Psoas muscle (tissue), 8 donors: ENCODE measurements around the gene CLASRP. TPM values are rescaled to one million over a fixed set of nuclear protein-coding genes. Genes with fewer than 3 reads are reported as not detected.
"Not testable (repeated sequence)": the region's sequence is repeated elsewhere in the genome, so short reads cannot be mapped to it uniquely, and the experiment has no call there.

ENCODE experiments used
- ATAC-seq, 4 donors: fragments of 200-7000 bp; cut with Tn5 transposase; one replicate each; pipeline ENCODE4 v1.9.1; 2020; ENCODE audit warnings: moderate library complexity in 3 of 4, mild to moderate bottlenecking in 2 of 4
- DNase-seq, 2 donors: peaks; one replicate each; pipeline ENCODE4 v3.0.0-alpha.2; 2020
- H3K27ac ChIP-seq: fragments of 200-600 bp; one replicate; pipeline ENCODE4 v1.8.0; 2022
- H3K27me3 ChIP-seq, 3 donors: fragments of 200-600 bp in 1 of 3; one replicate each; pipeline versions ENCODE4 v1.6.1 to v1.8.0; 2013 to 2022; ENCODE audit warnings: low read length in 2 of 3, mild to moderate bottlenecking in 2 of 3, moderate library complexity in 1 of 3; ENCODE audit not compliant: insufficient read depth in 3 of 3
- H3K36me3 ChIP-seq, 2 donors: fragments of 200-600 bp in 1 of 2; one replicate each; pipeline versions ENCODE4 v1.6.1 to v1.8.0; 2013 to 2022; ENCODE audit warnings: low read depth in 1 of 2, mild to moderate bottlenecking in 1 of 2, moderate library complexity in 1 of 2; ENCODE audit not compliant: insufficient read depth in 1 of 2
- H3K4me1 ChIP-seq: fragments of 200-600 bp; one replicate; pipeline ENCODE4 v1.8.0; 2022
- H3K4me3 ChIP-seq: fragments of 200-600 bp; one replicate; pipeline ENCODE4 v1.8.0; 2022; ENCODE audit warnings: mild to moderate bottlenecking
- H3K9me3 ChIP-seq: fragments of 200-600 bp; one replicate; pipeline ENCODE4 v1.8.0; 2022
- WGBS, 3 donors: extraction: QIAGEN DNeasy Blood & Tissue Kit; methylation state at CpG; one replicate each; pipeline versions ENCODE4 v1.1.6 to v1.1.7; 2013; 5-methylcytosine and 5-hydroxymethylcytosine counted together
- intact Hi-C, 2 donors: fragments of 100-400 bp; cut with DNase I; formaldehyde crosslinking; loops; one replicate each; pipeline versions ENCODE4 v1.11.0 to v1.14.2; 2022
- polyA plus RNA-seq, 3 donors: library from polyadenylated mRNA; stranded (reverse); fragments of 200-250 nt; gene quantifications; one replicate each; pipeline ENCODE4 v1.2.3, GENCODE V29; 2013
- total RNA-seq, 4 donors: library from RNA; stranded (reverse); fragmentation: NEBNext Ultra II Directional in 2 of 4; extraction: Animal tissue kit (Norgen Biotek cat#: 25700) in 2 of 4; gene quantifications; one replicate each; pipeline versions ENCODE4 v1.2.1 to v1.2.4, GENCODE V29; 2021 to 2023
- TF ChIP-seq, protein P1 (sequence below): fragments of 200-600 bp; IDR thresholded peaks from one replicate; pipeline ENCODE4 v1.8.0; 2022; ENCODE audit warnings: antibody characterized with exemption
- donor health status: healthy with polysubstance abuse.
- donor health status: DM: no; HTN: no; CAD: no; lungs with moderate emphysema.
- donor health status: Bipolar disorder and iron deficiency.
- donor health status: healthy.
- donor health status: DM: yes; HTN: yes; CAD: no.
- donor health status: DM: no; HTN: no; CAD: no.
- donor health status: DM: no; HTN: no; CAD: no.
- donor health status: DM: yes; HTN: yes; CAD: no.

CLASRP gene
- total and polyA plus RNA-seq, 7 donors: 30.8 to 65.9 (median 37.4) TPM

DNA sequence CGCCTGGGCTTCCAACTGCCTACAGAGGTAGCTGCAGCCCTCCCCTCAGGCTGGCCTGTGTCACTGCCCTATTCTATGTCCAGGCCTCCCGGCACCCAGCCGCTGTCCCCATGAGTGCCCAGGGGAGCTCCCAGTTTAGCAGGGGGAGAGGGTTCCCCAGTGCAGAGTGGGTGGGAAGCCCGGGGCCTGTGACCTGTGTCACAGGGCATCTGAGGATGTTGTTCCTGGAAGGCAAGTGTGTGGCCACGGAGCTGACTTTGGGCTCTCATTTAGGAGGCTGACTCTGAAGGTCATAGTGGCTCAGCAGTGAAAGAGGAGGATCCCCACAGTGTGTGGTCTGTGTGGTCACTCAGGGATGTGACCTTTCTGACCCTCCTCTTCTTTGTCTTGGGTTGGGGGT is 79.3 kb downstream of the CLASRP start:
- peak overlapping the region; percentile 89 for H3K27ac ChIP-seq
- no peak overlapping the region for H3K4me3 ChIP-seq
- DNase-seq (no peak), ATAC-seq (peak in 2 of 4 donors; percentile 2 to 17)
- no peaks in the 10 kb centered on the region for H3K36me3 ChIP-seq
- H3K27me3 ChIP-seq: no peaks in the 10 kb centered on the region
- 49 to 62% (median 55%) methylated on average over 5 of the region's 5 CpGs for WGBS, 3 donors
- TF ChIP-seq, protein P1, sequence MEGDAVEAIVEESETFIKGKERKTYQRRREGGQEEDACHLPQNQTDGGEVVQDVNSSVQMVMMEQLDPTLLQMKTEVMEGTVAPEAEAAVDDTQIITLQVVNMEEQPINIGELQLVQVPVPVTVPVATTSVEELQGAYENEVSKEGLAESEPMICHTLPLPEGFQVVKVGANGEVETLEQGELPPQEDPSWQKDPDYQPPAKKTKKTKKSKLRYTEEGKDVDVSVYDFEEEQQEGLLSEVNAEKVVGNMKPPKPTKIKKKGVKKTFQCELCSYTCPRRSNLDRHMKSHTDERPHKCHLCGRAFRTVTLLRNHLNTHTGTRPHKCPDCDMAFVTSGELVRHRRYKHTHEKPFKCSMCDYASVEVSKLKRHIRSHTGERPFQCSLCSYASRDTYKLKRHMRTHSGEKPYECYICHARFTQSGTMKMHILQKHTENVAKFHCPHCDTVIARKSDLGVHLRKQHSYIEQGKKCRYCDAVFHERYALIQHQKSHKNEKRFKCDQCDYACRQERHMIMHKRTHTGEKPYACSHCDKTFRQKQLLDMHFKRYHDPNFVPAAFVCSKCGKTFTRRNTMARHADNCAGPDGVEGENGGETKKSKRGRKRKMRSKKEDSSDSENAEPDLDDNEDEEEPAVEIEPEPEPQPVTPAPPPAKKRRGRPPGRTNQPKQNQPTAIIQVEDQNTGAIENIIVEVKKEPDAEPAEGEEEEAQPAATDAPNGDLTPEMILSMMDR: no peak
- H3K4me1 ChIP-seq: peaks cover 44% of the 10 kb centered on the region
- no peaks in the 10 kb centered on the region for H3K9me3 ChIP-seq
- intact Hi-C loops: no loop called here

DNA sequence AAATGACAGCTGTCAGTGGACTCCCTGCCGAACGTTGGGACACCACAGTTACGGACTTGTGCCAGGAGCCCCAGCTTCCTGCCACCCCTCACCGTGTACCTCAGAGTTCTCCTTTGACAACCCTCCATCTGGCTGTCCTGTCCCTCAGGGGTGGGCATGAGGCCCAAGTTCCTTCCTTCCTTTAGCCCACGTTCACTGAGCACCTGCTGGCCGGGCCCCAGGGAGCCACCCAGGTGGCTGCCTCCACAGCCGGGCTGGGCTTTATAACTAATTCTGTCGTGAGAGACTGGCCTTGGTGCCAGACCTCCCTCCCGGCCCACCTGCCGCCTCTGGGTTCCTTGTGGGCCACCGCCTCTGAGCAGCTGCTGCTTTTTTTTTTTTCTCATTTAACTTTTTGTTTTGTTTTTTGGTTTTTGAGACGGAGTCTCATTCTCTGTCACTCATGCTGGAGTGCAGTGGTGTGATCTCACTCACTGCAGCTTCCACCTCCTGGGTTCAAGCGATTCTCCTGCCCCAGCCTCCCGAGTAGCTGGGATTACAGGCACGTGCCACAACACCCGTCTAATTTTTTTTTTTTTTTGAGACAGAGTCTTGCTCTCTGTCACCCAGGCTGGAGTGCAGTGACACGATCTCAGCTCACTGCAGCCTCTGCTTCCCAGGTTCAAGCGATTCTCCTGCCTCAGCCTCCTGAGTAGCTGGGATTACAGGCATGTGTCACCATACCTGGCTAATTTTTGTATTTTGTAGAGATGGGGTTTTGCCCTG is 79.9 kb downstream of the CLASRP start:
- peak overlapping the region; percentile 89 for H3K27ac ChIP-seq
- DNase-seq, intact Hi-C loops, H3K36me3 ChIP-seq, H3K4me3 ChIP-seq, H3K27me3 ChIP-seq, H3K9me3 ChIP-seq: not testable (repeated sequence)
- WGBS, 3 donors: 26 to 36% (median 35%) methylated on average over 18 of the region's 18 CpGs
- peaks cover 44% of the 10 kb centered on the region for H3K4me1 ChIP-seq
- peak in 3 of 4 donors; percentile 15 to 25 (median 16) for ATAC-seq

DNA sequence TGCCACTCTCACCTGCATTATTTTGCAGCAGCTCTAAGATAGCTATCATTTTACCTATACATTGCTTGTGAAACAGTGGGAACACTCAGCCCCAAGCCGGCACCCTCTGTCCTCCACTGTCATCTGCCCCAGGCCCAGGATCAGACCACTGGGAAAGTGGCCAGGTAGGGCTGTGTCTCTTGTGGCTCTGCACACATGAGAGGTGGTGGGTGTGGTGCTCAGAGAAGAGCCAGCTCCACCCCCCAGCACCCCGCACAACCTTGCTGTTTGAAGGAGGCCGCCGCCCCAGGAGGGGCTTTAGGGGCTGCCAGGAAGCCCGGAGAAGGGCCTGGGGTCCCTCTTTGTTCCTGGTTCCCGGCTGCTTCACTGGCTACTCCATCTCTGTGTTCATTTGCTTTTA is 80.7 kb downstream of the CLASRP start:
- Histone ChIP-seq H3K9me3 (no peaks in the 10 kb centered on the region), H3K4me3 (no peak overlapping the region), H3K27ac (no peak overlapping the region), H3K27me3 (no peaks in the 10 kb centered on the region), H3K36me3 (no peaks in the 10 kb centered on the region), H3K4me1 (peaks cover 44% of the 10 kb centered on the region)
- DNase-seq (no peak), ATAC-seq (no peak)
- intact Hi-C loops: no loop called here
- 88 to 90% (median 89%) methylated on average over 6 of the region's 6 CpGs for WGBS, 3 donors
- TF ChIP-seq, protein P1: no peak

Other genes starting within 250 kb of the CLASRP start
- gene BCAM, start 229.9 kb upstream of the CLASRP start, total RNA-seq: 10 to 100 TPM; 20.0 to 44.9 (median 25.0) TPM
- 10 to 100 TPM; 12.5 to 15.8 (median 15.7) TPM for gene BCAM, start 229.9 kb upstream of the CLASRP start, polyA plus RNA-seq
- gene NECTIN2, start 192.7 kb upstream of the CLASRP start, total RNA-seq: 10 to 100 TPM; 17.5 to 32.9 (median 24.1) TPM
- gene NECTIN2, start 192.7 kb upstream of the CLASRP start, polyA plus RNA-seq: 10 to 100 TPM in 2 of 3 donors, 1 to 10 TPM in 1; 9.0 to 18.1 (median 11.2) TPM
- 100 to 1,000 TPM in 1 of 4 donors, 10 to 100 TPM in 3; 42.3 to 111 (median 71.4) TPM for gene TOMM40, start 147.8 kb upstream of the CLASRP start, total RNA-seq
- 100 to 1,000 TPM in 1 of 3 donors, 10 to 100 TPM in 2; 67.6 to 330 (median 69.7) TPM for gene TOMM40, start 147.8 kb upstream of the CLASRP start, polyA plus RNA-seq
- 10 to 100 TPM in 3 of 4 donors, 1 to 10 TPM in 1; 7.1 to 19.0 (median 11.9) TPM for gene APOE, start 133.2 kb upstream of the CLASRP start, total RNA-seq
- 10 to 100 TPM in 1 of 3 donors, 1 to 10 TPM in 2; 4.9 to 17.8 (median 6.8) TPM for gene APOE, start 133.2 kb upstream of the CLASRP start, polyA plus RNA-seq
- 10 to 100 TPM in 1 of 4 donors, 1 to 10 TPM in 3; 5.7 to 16.8 (median 8.3) TPM for gene APOC1, start 124.4 kb upstream of the CLASRP start, total RNA-seq
- 10 to 100 TPM in 1 of 3 donors, 1 to 10 TPM in 2; 1.6 to 14.4 (median 4.7) TPM for gene APOC1, start 124.4 kb upstream of the CLASRP start, polyA plus RNA-seq
- gene APOC4, start 96.8 kb upstream of the CLASRP start, total RNA-seq: not detected
- not detected for gene APOC4, start 96.8 kb upstream of the CLASRP start, polyA plus RNA-seq
- gene APOC2, start 93.0 kb upstream of the CLASRP start, total RNA-seq: under 1 TPM in 1 of 4 donors, not detected in 3; 0.98 TPM
- not detected for gene APOC2, start 93.0 kb upstream of the CLASRP start, polyA plus RNA-seq
- gene CLPTM1, start 83.7 kb upstream of the CLASRP start, total RNA-seq: 10 to 100 TPM; 78.4 to 98.7 (median 84.8) TPM
- gene CLPTM1, start 83.7 kb upstream of the CLASRP start, polyA plus RNA-seq: 100 to 1,000 TPM in 1 of 3 donors, 10 to 100 TPM in 2; 77.7 to 129 (median 98.3) TPM
- gene RELB, start 37.6 kb upstream of the CLASRP start, total RNA-seq: 10 to 100 TPM in 3 of 4 donors, 1 to 10 TPM in 1; 6.5 to 44.0 (median 13.5) TPM
- gene RELB, start 37.6 kb upstream of the CLASRP start, polyA plus RNA-seq: 10 to 100 TPM; 10.3 to 14.1 (median 12.1) TPM
- gene ZNF296, start 37.4 kb downstream of the CLASRP start, total RNA-seq: under 1 TPM in 3 of 4 donors, not detected in 1; 0.34 to 0.73 (median 0.36) TPM
- under 1 TPM; 0.22 to 0.62 (median 0.44) TPM for gene ZNF296, start 37.4 kb downstream of the CLASRP start, polyA plus RNA-seq
- 10 to 100 TPM; 19.6 to 27.3 (median 24.3) TPM for gene GEMIN7, start 40.2 kb downstream of the CLASRP start, total RNA-seq
- gene GEMIN7, start 40.2 kb downstream of the CLASRP start, polyA plus RNA-seq: 10 to 100 TPM; 40.9 to 51.1 (median 50.3) TPM
- 10 to 100 TPM; 27.0 to 34.6 (median 29.1) TPM for gene PPP1R37, start 54.1 kb downstream of the CLASRP start, total RNA-seq
- gene PPP1R37, start 54.1 kb downstream of the CLASRP start, polyA plus RNA-seq: 10 to 100 TPM; 25.5 to 39.5 (median 36.3) TPM
- under 1 TPM in 3 of 4 donors, not detected in 1; 0.06 to 0.09 (median 0.08) TPM for gene NKPD1, start 121.9 kb downstream of the CLASRP start, total RNA-seq
- under 1 TPM in 2 of 3 donors, not detected in 1; 0.08 to 0.18 TPM for gene NKPD1, start 121.9 kb downstream of the CLASRP start, polyA plus RNA-seq
- 10 to 100 TPM; 12.3 to 42.2 (median 20.6) TPM for gene TRAPPC6A, start 139.2 kb downstream of the CLASRP start, total RNA-seq
- 10 to 100 TPM; 10.8 to 14.5 (median 12.9) TPM for gene TRAPPC6A, start 139.2 kb downstream of the CLASRP start, polyA plus RNA-seq
- 1 to 10 TPM; 4.1 to 7.8 (median 5.1) TPM for gene BLOC1S3, start 139.7 kb downstream of the CLASRP start, total RNA-seq
- 1 to 10 TPM; 3.3 to 6.6 (median 6.5) TPM for gene BLOC1S3, start 139.7 kb downstream of the CLASRP start, polyA plus RNA-seq
- 1 to 10 TPM in 1 of 4 donors, under 1 TPM in 3; 0.62 to 1.3 (median 0.70) TPM for gene EXOC3L2, start 206.4 kb downstream of the CLASRP start, total RNA-seq
- under 1 TPM; 0.17 to 0.53 (median 0.28) TPM for gene EXOC3L2, start 206.4 kb downstream of the CLASRP start, polyA plus RNA-seq
- gene MARK4, start 212.2 kb downstream of the CLASRP start, total RNA-seq: 10 to 100 TPM; 29.7 to 37.7 (median 34.4) TPM
- gene MARK4, start 212.2 kb downstream of the CLASRP start, polyA plus RNA-seq: 10 to 100 TPM; 11.0 to 12.5 (median 12.4) TPM